GM12872 (cell line): ENCODE data around the gene PTPRM.

Experiments
- TF ChIP-seq, protein P1 (sequence below): IDR thresholded peaks from 3 replicates; pipeline ENCODE4 v1.5.1; 2011; ENCODE audit warnings: low read depth, mild to moderate bottlenecking, low read length, moderate library complexity; ENCODE audit not compliant: insufficient read depth

Gene PTPRM

DNA sequence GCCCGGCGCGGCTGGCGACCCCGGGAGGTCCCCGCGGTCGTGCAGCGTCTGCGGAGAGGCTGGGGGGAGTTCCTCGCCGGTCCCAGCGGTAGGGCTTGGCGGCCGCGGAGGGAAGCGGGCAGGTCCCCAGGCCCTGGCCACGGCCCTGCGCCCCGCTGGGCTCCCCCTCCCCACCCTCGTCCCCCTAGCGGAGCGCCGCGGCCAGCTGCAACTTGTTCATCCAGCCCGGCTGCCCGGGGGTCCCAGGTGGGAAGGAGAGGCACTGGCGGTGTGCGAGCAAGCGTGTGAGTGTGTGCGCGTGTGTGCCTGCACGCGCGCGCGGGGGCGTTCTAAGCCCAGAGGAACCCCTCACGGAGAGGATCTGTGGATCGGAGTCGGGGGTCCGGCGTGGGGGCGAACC lies 1.3 kb downstream of the PTPRM start:
- TF ChIP-seq, protein P1, sequence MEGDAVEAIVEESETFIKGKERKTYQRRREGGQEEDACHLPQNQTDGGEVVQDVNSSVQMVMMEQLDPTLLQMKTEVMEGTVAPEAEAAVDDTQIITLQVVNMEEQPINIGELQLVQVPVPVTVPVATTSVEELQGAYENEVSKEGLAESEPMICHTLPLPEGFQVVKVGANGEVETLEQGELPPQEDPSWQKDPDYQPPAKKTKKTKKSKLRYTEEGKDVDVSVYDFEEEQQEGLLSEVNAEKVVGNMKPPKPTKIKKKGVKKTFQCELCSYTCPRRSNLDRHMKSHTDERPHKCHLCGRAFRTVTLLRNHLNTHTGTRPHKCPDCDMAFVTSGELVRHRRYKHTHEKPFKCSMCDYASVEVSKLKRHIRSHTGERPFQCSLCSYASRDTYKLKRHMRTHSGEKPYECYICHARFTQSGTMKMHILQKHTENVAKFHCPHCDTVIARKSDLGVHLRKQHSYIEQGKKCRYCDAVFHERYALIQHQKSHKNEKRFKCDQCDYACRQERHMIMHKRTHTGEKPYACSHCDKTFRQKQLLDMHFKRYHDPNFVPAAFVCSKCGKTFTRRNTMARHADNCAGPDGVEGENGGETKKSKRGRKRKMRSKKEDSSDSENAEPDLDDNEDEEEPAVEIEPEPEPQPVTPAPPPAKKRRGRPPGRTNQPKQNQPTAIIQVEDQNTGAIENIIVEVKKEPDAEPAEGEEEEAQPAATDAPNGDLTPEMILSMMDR: no peak

DNA sequence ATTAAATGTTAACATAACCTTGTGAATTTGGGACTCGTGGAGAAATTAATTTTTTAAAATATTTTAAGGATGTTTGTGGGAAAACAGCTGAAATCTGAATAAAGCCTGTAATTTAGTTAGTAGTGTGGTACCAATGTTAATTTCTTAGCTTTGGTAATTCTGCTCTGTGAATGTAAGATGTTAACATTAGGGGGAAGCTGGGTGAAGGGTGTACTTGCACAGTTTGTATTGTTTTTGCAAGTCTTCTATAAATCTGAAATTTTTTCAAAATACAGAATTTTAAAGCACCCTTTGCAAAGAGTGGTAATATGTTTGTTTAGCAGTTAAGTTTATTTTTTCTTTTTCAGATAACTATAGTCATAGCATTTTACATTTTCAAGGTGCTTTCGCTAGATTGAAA lies 4.5 kb downstream of the PTPRM start:
- TF ChIP-seq, protein P1: no peak

GRCh38 chr18:7572822-7573221 lies 5.7 kb downstream of the PTPRM start:
- TF ChIP-seq, protein P1: no peak

DNA sequence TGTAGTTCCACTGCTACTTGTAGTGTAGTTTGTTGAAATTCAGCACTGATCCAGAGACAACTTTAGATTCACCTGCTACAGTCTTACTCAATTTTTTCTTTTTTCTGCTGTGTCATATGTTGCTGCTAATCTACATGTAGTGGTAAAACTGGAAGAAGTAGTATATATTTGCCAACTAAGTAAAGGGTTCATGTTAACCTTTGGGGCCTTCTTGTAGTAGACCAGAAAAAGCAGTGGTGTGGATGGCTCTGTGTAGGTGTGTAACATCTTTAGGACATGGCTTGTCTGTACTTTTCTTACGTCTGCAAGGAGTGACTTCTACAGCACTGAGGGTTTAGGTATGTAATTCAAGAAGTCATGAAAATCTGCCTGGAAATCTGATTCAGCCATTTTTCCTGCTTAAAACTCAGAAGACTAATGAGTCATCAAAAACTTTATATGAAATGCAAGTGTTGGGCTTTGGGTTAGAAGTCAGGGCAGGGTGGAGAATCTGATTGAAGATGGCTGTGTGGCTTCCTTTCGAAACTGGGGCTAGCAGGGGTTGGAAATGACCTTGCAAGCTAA lies 8.4 kb downstream of the PTPRM start:
- TF ChIP-seq, protein P1: no peak

- TF ChIP-seq, protein P1: no peak
These were observed 9.0 kb downstream of the PTPRM start for GRCh38 chr18:7576077-7576476.

DNA sequence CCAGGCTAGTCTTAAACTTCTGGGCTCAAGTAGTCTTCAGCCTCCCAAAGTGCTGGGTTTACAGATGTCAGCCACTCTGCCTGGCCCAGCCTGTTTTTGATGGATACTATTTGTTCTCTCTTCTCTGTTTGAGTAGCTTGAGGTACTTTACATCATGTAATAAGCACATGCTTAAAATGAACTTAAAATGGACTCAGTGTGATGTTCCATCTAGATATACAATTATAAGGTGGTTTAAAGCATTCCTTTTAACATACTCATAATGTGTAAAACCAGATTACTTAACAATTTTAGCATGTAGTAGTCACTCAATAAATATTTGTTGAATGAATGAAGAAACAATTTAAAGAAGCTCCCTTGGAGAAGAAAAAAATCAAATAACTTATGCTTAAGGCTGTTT lies 9.6 kb downstream of the PTPRM start:
- TF ChIP-seq, protein P1: no peak

DNA sequence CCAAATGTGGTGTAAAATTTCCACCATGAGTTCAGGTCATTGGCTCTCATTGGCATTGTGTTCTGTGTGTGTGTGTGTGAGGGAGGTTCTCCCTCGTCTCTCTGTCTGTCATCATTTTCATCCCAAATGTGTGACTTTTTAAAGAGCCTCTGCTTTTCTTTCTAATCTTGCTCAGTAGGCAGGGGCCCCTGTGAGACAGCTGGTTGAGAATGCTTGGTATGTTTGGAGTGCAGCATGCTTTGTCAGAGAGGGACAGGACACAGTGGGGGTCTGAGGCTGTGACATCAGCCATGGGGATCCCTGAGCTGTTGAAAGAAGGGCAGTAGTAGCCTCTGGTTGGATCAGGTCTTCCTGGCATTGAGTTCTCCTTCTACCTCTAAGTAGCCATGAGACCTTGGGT lies 10.6 kb downstream of the PTPRM start:
- TF ChIP-seq, protein P1: no peak
